GM12878 (cell line): Measurements from ENCODE around the gene PDLIM5. TPM values are rescaled to one million over a fixed set of nuclear protein-coding genes. Genes with fewer than 3 reads are reported as not detected.

Experiments used
- ATAC-seq: fragments of 200-7000 bp; cut with Tn5 transposase; 3 replicates; pipeline ENCODE4 v1.9.1; 2020; ENCODE audit warnings: mild to moderate bottlenecking, moderate library complexity
- BruUV-seq: library from RNA; stranded (reverse); fragments of 400-500 nt; replicated peaks from 2 replicates; lab custom pipeline; 2021; lab: Mats Ljungman, UMichigan
- CTCF ChIA-PET: fragments of 300-600 bp; sonication (Branson Sonifier 250); formaldehyde crosslinking; extraction: SDS; loops from one replicate; lab custom pipeline; 2021; ENCODE audit warnings: inconsistent platforms; lab: Yijun Ruan, JAX
- POLR2A ChIA-PET: fragments of 350-600 bp; formaldehyde crosslinking; extraction: SDS; loops from one replicate; lab custom pipeline; 2021; ENCODE audit warnings: inconsistent platforms; lab: Charles Lee
- RAD21 ChIA-PET: fragments of 300-600 bp; sonication (Branson Sonifier 250); formaldehyde crosslinking; loops from one replicate; lab custom pipeline; 2023; ENCODE audit warnings: antibody characterized with exemption; ENCODE audit not compliant: unreplicated experiment; lab: Charles Lee
- SMC1A ChIA-PET: fragments of 300-600 bp; sonication (Branson Sonifier 250); formaldehyde crosslinking; loops from one replicate; lab custom pipeline; 2023; ENCODE audit not compliant: unreplicated experiment, uncharacterized antibody; lab: Charles Lee
- DNase-seq: peaks from one replicate; pipeline ENCODE4 v3.0.0-alpha.2; 2011; ENCODE audit warnings: low read depth, low spot score
- FAIRE-seq: peaks from 3 replicates; lab custom pipeline; 2011; peaks lifted over from hg19 to GRCh38; lab: Jason Lieb, UNC
- H2AFZ ChIP-seq: 2 replicates; pipeline ENCODE4 v1.6.0; 2011; ENCODE audit warnings: low read depth, low read length, control low read depth; ENCODE audit not compliant: control insufficient read depth
- H3K27ac ChIP-seq: 2 replicates; pipeline ENCODE4 v1.5.1; 2011; ENCODE audit warnings: control low read depth; ENCODE audit not compliant: control insufficient read depth, insufficient read depth
- H3K27me3 ChIP-seq, 2 experiments: replicated peaks in 1 of 2; 2 replicates each; pipeline versions ENCODE4 v1.6.0 to v1.6.1; 2011; ENCODE audit warnings: low read length in 1 of 2; ENCODE audit not compliant: control insufficient read depth in 2 of 2, insufficient read depth in 2 of 2
- H3K36me3 ChIP-seq, 2 experiments: 2 replicates each; pipeline ENCODE4 v1.5.1; 2011; ENCODE audit warnings: low read length in 1 of 2; ENCODE audit not compliant: control insufficient read depth in 2 of 2, insufficient read depth in 2 of 2
- H3K4me1 ChIP-seq: 2 replicates; pipeline ENCODE4 v1.6.1; 2011; ENCODE audit warnings: mild to moderate bottlenecking, low read length, moderate library complexity, mixed read lengths; ENCODE audit not compliant: control insufficient read depth, insufficient read depth
- H3K4me2 ChIP-seq: 2 replicates; pipeline ENCODE4 v1.6.0; 2011; ENCODE audit warnings: control low read depth; ENCODE audit not compliant: control insufficient read depth, insufficient read depth
- H3K4me3 ChIP-seq: fragments of 200-600 bp; sonication (generic); 2 replicates; pipeline ENCODE4 v1.5.1; 2016
- H3K79me2 ChIP-seq: 2 replicates; pipeline ENCODE4 v1.6.0; 2011; ENCODE audit warnings: low read length; ENCODE audit not compliant: control insufficient read depth, insufficient read depth
- H3K9ac ChIP-seq: 2 replicates; pipeline ENCODE4 v1.8.0; 2011; ENCODE audit warnings: low read length, control low read depth, mixed read lengths; ENCODE audit not compliant: control insufficient read depth, insufficient read depth
- H3K9me3 ChIP-seq: replicated peaks from 3 replicates; pipeline ENCODE4 v1.5.1; 2011; ENCODE audit warnings: mild to moderate bottlenecking, low read length; ENCODE audit not compliant: control insufficient read depth, insufficient read depth
- H4K20me1 ChIP-seq: 2 replicates; pipeline ENCODE4 v1.6.0; 2011; ENCODE audit not compliant: control insufficient read depth, insufficient read depth
- ASH2L ChIP-seq: fragments of 300-600, 200-600 bp; sonication (generic); IDR thresholded peaks from 2 replicates; pipeline ENCODE4 v1.6.1; 2017; ENCODE audit warnings: low read depth, mild to moderate bottlenecking, borderline replicate concordance
- ATF3 ChIP-seq: IDR thresholded peaks from 2 replicates; pipeline ENCODE4 v1.6.1; 2011; ENCODE audit warnings: low read depth, mild to moderate bottlenecking, low read length, moderate library complexity, borderline replicate concordance; ENCODE audit errors: extremely low read depth
- ATF7 ChIP-seq: fragments of 450-650 bp; IDR thresholded peaks from 2 replicates; pipeline ENCODE4 v1.6.1; 2016; ENCODE audit warnings: low read depth, mild to moderate bottlenecking
- CHD1 ChIP-seq: IDR thresholded peaks from 2 replicates; pipeline ENCODE4 v1.6.1; 2012; ENCODE audit warnings: low read depth, low read length, improper control_type of control experiment
- E2F8 ChIP-seq: fragments of 450-650 bp; IDR thresholded peaks from 2 replicates; pipeline ENCODE4 v1.6.1; 2018; ENCODE audit warnings: mild to moderate bottlenecking, low read depth, moderate library complexity; ENCODE audit not compliant: partially characterized antibody
- FOXK2 ChIP-seq: fragments of 450-650 bp; IDR thresholded peaks from 2 replicates; pipeline ENCODE4 v1.6.1; 2017; ENCODE audit warnings: mild to moderate bottlenecking, moderate library complexity
- IKZF1 ChIP-seq: fragments of 450-650 bp; conservative IDR thresholded peaks from 2 replicates; pipeline ENCODE4 v1.6.1; 2017; ENCODE audit warnings: antibody characterized with exemption, mild to moderate bottlenecking
- MAX ChIP-seq: IDR thresholded peaks from 2 replicates; pipeline ENCODE4 v1.6.1; 2012; ENCODE audit warnings: low read depth, low read length, improper control_type of control experiment
- MTA2 ChIP-seq: fragments of 450-650 bp; IDR thresholded peaks from 2 replicates; pipeline ENCODE4 v1.6.1; 2016; ENCODE audit warnings: low read depth, mild to moderate bottlenecking, moderate library complexity
- MXI1 ChIP-seq: fragments of 150-350 bp; IDR thresholded peaks from 2 replicates; pipeline ENCODE4 v1.6.1; 2011; ENCODE audit warnings: low read depth, mild to moderate bottlenecking, inconsistent platforms, low read length, improper control_type of control experiment
- NFXL1 ChIP-seq: fragments of 450-650 bp; IDR thresholded peaks from 2 replicates; pipeline ENCODE4 v1.6.1; 2017; ENCODE audit warnings: antibody characterized with exemption, mild to moderate bottlenecking, borderline replicate concordance
- SREBF1 ChIP-seq: IDR thresholded peaks from 2 replicates; pipeline ENCODE4 v1.6.1; 2012; ENCODE audit warnings: mild to moderate bottlenecking, low read length
- SUZ12 ChIP-seq: fragments of 200-600 bp; sonication (generic); IDR thresholded peaks from one replicate; pipeline ENCODE4 v1.6.1; 2018; ENCODE audit warnings: antibody characterized with exemption, mild to moderate bottlenecking; ENCODE audit not compliant: unreplicated experiment
- ZNF207 ChIP-seq: fragments of 450-650 bp; IDR thresholded peaks from 2 replicates; pipeline ENCODE4 v1.6.1; 2014; ENCODE audit warnings: antibody characterized with exemption, mild to moderate bottlenecking, borderline replicate concordance
- WGBS: methylation state at CpG from one replicate; pipeline ENCODE4 v1.1.6; 2016; ENCODE audit warnings: low lambda C conversion rate; ENCODE audit not compliant: insufficient replicate concordance, insufficient coverage; ENCODE audit errors: missing lambda C conversion rate; 5-methylcytosine and 5-hydroxymethylcytosine counted together
- in situ Hi-C: fragments of 300-500 bp; cut with MboI; formaldehyde crosslinking; loops from 9 replicates; pipeline ENCODE4 v1.14.3; 2018; ENCODE audit warnings: mixed read lengths
- intact Hi-C: fragments of 100-400 bp; cut with micrococcal nuclease; formaldehyde crosslinking; loops from one replicate; pipeline ENCODE4 v1.14.2; 2022; ENCODE audit not compliant: unreplicated experiment
- polyA plus RNA-seq, 11 experiments: library from polyadenylated mRNA; depleted of rRNA in 4 of 11; unstranded in 6 of 11; stranded (reverse) in 5 of 11; fragments of >200 nt; fragmentation: Nextera tagmentation in 4 of 11; fragmentation: Illumina TruSeq in 1 of 11; extraction: Ambion mirVana in 4 of 11; extraction: Trizol in 1 of 11; gene quantifications; 1 replicate in 1 of 11; 2 replicates in 10 of 11; pipeline versions ENCODE4 v1.2.1 to v1.2.3, GENCODE V29; 2011 to 2016; ENCODE audit warnings: inconsistent platforms in 2 of 11, missing spikeins in 2 of 11, low read depth in 1 of 11
- total RNA-seq, 4 experiments: library from RNA; depleted of rRNA in 3 of 4; stranded (reverse); fragments of >200 nt in 3 of 4; fragmentation: Illumina TruSeq in 1 of 4; extraction: Trizol in 1 of 4; gene quantifications; 2 replicates each; pipeline versions ENCODE4 v1.2.1 to v1.2.3, GENCODE V29; 2013 to 2021

Gene PDLIM5
- total and polyA plus RNA-seq, 10 of the 15 experiments (the other 5 are each of a cell fraction or from before 2014, with no cell fraction given), result 10.0 to 52.9 (median 20.7) TPM

GRCh38 chr4:94550851-94551250, 99.1 kb downstream of the PDLIM5 start:
- Histone ChIP-seq H3K9ac (no peak overlapping the region), H3K27ac (no peak overlapping the region), H3K27me3 (no peaks in the 10 kb centered on the region), H3K4me3 (no peak overlapping the region), H4K20me1 (no peaks in the 10 kb centered on the region), H3K79me2 (no peaks in the 10 kb centered on the region), H3K36me3 (no peaks in the 10 kb centered on the region), H3K4me2 (no peak overlapping the region), H3K4me1 (no peaks in the 10 kb centered on the region), H3K9me3 (no peaks in the 10 kb centered on the region), H2AFZ (no peak overlapping the region)
- RAD21 ChIA-PET, result no interaction called here
- intact Hi-C loops (no loop called here), in situ Hi-C loops (no loop called here)
- TF ChIP-seq MTA2 (no peak), MXI1 (no peak), MAX (no peak), SREBF1 (no peak), ATF3 (no peak), SUZ12 (no peak), IKZF1 (no peak), ZNF207 (no peak), E2F8 (no peak), ASH2L (no peak), FOXK2 (no peak), NFXL1 (no peak), ATF7 (no peak), CHD1 (no peak)
- DNase-seq (no peak), FAIRE-seq (no peak), ATAC-seq (no peak)
- no TSS peak for BruUV-seq
- WGBS, result 100% methylated on average over 1 of the region's 1 CpG
- CTCF ChIA-PET, result interaction anchor here (0.7 to 2.3 kb wide), 3 partner anchors 15 to 218 kb away, joined by 3 to 8 read pairs (median 4); no protein-coding TSS in a partner anchor
- POLR2A ChIA-PET, result no interaction called here
- SMC1A ChIA-PET, result interaction anchor here (1.0 to 2.8 kb wide), 8 partner anchors 11 to 143 kb away, joined by 3 to 13 read pairs (median 4); no protein-coding TSS in a partner anchor
